Smooth muscle cell (in vitro differentiated cells): ENCODE results near the gene TSPAN14. TPM values are rescaled to one million over a fixed set of nuclear protein-coding genes. Genes with fewer than 3 reads are reported as not detected.

Experiments used
- DNase-seq: peaks from one replicate; lab custom pipeline; 2025; ENCODE audit not compliant: unreplicated experiment; lab: John Stamatoyannopoulos, UW
- H2AFZ ChIP-seq: fragments of 200-600 bp; sonication (generic); 2 replicates; pipeline ENCODE4 v1.6.0; 2016; ENCODE audit warnings: antibody characterized with exemption, low read depth, mild to moderate bottlenecking
- H3F3A ChIP-seq: fragments of 200-600 bp; sonication (generic); 2 replicates; pipeline ENCODE4 v1.6.0; 2017; ENCODE audit warnings: antibody characterized with exemption, low read depth
- H3K27ac ChIP-seq: fragments of 200-600 bp; sonication (generic); 2 replicates; pipeline ENCODE4 v1.5.1; 2016; ENCODE audit warnings: low read depth, mild to moderate bottlenecking
- H3K27me3 ChIP-seq: fragments of 200-600 bp; sonication (generic); 2 replicates; pipeline ENCODE4 v1.6.1; 2016; ENCODE audit warnings: low read depth, mild to moderate bottlenecking
- H3K36me3 ChIP-seq: fragments of 200-600 bp; sonication (generic); 2 replicates; pipeline ENCODE4 v1.5.1; 2016; ENCODE audit warnings: low read depth
- H3K4me1 ChIP-seq: fragments of 200-600 bp; sonication (generic); 2 replicates; pipeline ENCODE4 v1.5.1; 2016; ENCODE audit warnings: low read depth
- H3K4me2 ChIP-seq: fragments of 200-600 bp; sonication (generic); 2 replicates; pipeline ENCODE4 v1.6.0; 2016; ENCODE audit warnings: mild to moderate bottlenecking
- H3K4me3 ChIP-seq: fragments of 200-600 bp; sonication (generic); 2 replicates; pipeline ENCODE4 v1.5.1; 2016; ENCODE audit warnings: mild to moderate bottlenecking
- H3K79me2 ChIP-seq: fragments of 200-600 bp; sonication (generic); 2 replicates; pipeline ENCODE4 v1.6.0; 2016; ENCODE audit warnings: low read depth, mild to moderate bottlenecking
- H3K9ac ChIP-seq: fragments of 200-600 bp; sonication (generic); 2 replicates; pipeline ENCODE4 v1.6.0; 2016; ENCODE audit warnings: low read depth
- H3K9me3 ChIP-seq: fragments of 200-600 bp; sonication (generic); replicated peaks from 2 replicates; pipeline ENCODE4 v1.5.1; 2016; ENCODE audit warnings: low read depth
- H4K20me1 ChIP-seq: fragments of 200-600 bp; sonication (generic); 2 replicates; pipeline ENCODE4 v1.6.0; 2016; ENCODE audit warnings: low read depth
- WGBS: methylation state at CpG from one replicate; pipeline ENCODE4 v1.1.7; 2016; ENCODE audit warnings: low lambda C conversion rate; 5-methylcytosine and 5-hydroxymethylcytosine counted together
- polyA plus RNA-seq: library from polyadenylated mRNA; unstranded; fragments of >200 nt; fragmentation: Nextera tagmentation; extraction: Ambion mirVana; gene quantifications from 2 replicates; pipeline ENCODE4 v1.2.1, GENCODE V29; 2016
- total RNA-seq: library from RNA; depleted of rRNA; stranded (reverse); fragments of >200 nt; gene quantifications from 2 replicates; pipeline ENCODE4 v1.2.3, GENCODE V29; 2014
- TF ChIP-seq, protein P1 (sequence below): fragments of 200-600 bp; sonication (generic); IDR thresholded peaks from 2 replicates; pipeline ENCODE4 v1.5.1; 2017; ENCODE audit warnings: borderline replicate concordance, mild to moderate bottlenecking, antibody characterized with exemption; ENCODE audit not compliant: insufficient read depth, poor library complexity, severe bottlenecking

TSPAN14 gene
- total and polyA plus RNA-seq, 2 experiments from 2014 or later: 42.7 to 46.3 TPM

- H2AFZ ChIP-seq: no peak overlapping the region
- TF ChIP-seq, protein P1, sequence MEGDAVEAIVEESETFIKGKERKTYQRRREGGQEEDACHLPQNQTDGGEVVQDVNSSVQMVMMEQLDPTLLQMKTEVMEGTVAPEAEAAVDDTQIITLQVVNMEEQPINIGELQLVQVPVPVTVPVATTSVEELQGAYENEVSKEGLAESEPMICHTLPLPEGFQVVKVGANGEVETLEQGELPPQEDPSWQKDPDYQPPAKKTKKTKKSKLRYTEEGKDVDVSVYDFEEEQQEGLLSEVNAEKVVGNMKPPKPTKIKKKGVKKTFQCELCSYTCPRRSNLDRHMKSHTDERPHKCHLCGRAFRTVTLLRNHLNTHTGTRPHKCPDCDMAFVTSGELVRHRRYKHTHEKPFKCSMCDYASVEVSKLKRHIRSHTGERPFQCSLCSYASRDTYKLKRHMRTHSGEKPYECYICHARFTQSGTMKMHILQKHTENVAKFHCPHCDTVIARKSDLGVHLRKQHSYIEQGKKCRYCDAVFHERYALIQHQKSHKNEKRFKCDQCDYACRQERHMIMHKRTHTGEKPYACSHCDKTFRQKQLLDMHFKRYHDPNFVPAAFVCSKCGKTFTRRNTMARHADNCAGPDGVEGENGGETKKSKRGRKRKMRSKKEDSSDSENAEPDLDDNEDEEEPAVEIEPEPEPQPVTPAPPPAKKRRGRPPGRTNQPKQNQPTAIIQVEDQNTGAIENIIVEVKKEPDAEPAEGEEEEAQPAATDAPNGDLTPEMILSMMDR: no peak
- H3K27ac ChIP-seq: peak overlapping the region; percentile 42
- no peaks in the 10 kb centered on the region for H4K20me1 ChIP-seq
- WGBS: 47% methylated on average over 7 of the region's 7 CpGs
- no peaks in the 10 kb centered on the region for H3K4me1 ChIP-seq
- no peaks in the 10 kb centered on the region for H3K27me3 ChIP-seq
- no peak for DNase-seq
- H3F3A ChIP-seq: no peaks in the 10 kb centered on the region
- no peak overlapping the region for H3K4me3 ChIP-seq
- no peaks in the 10 kb centered on the region for H3K9me3 ChIP-seq
- H3K36me3 ChIP-seq: no peaks in the 10 kb centered on the region
- H3K79me2 ChIP-seq: no peaks in the 10 kb centered on the region
- H3K4me2 ChIP-seq: peak overlapping the region; percentile 14
- no peak overlapping the region for H3K9ac ChIP-seq
These were observed 126.7 kb downstream of the TSPAN14 start for GRCh38 chr10:80580638-80581468.

GRCh38 chr10:80581469-80581835 lies 127.3 kb downstream of the TSPAN14 start:
- H3K4me2 ChIP-seq: peak overlapping the region; percentile 3
- H3K79me2 ChIP-seq: no peaks in the 10 kb centered on the region
- no peaks in the 10 kb centered on the region for H3K36me3 ChIP-seq
- H2AFZ ChIP-seq: no peak overlapping the region
- TF ChIP-seq, protein P1: no peak
- H3K9me3 ChIP-seq: no peaks in the 10 kb centered on the region
- H3K9ac ChIP-seq: no peak overlapping the region
- H3K27ac ChIP-seq: peak overlapping the region; percentile 42
- H3K27me3 ChIP-seq: no peaks in the 10 kb centered on the region
- WGBS: 97% methylated on average over 5 of the region's 5 CpGs
- no peak overlapping the region for H3K4me3 ChIP-seq
- no peaks in the 10 kb centered on the region for H3K4me1 ChIP-seq
- no peaks in the 10 kb centered on the region for H3F3A ChIP-seq
- no peak for DNase-seq
- H4K20me1 ChIP-seq: no peaks in the 10 kb centered on the region

GRCh38 chr10:80582286-80582960 lies 128.3 kb downstream of the TSPAN14 start:
- WGBS: 55% methylated on average over 3 of the region's 3 CpGs
- no peak for DNase-seq
- no peak overlapping the region for H3K9ac ChIP-seq
- no peaks in the 10 kb centered on the region for H3K27me3 ChIP-seq
- H3F3A ChIP-seq: no peaks in the 10 kb centered on the region
- H3K4me1 ChIP-seq: no peaks in the 10 kb centered on the region
- no peaks in the 10 kb centered on the region for H3K36me3 ChIP-seq
- TF ChIP-seq, protein P1: no peak
- no peaks in the 10 kb centered on the region for H3K79me2 ChIP-seq
- no peak overlapping the region for H3K4me2 ChIP-seq
- peak overlapping the region; percentile 42 for H3K27ac ChIP-seq
- no peaks in the 10 kb centered on the region for H3K9me3 ChIP-seq
- H3K4me3 ChIP-seq: no peak overlapping the region
- no peaks in the 10 kb centered on the region for H4K20me1 ChIP-seq
- H2AFZ ChIP-seq: no peak overlapping the region

Other genes starting within 250 kb of the TSPAN14 start
- 36.6 and 39.5 TPM in 2 replicates for gene ANXA11, start 248.8 kb upstream of the TSPAN14 start, total RNA-seq
- 93.4 and 101 TPM in 2 replicates for gene ANXA11, start 248.8 kb upstream of the TSPAN14 start, polyA plus RNA-seq
- 0.09 TPM in 1 of 2 replicates, not detected in the other for gene MAT1A, start 164.7 kb upstream of the TSPAN14 start, total RNA-seq
- not detected in 2 replicates for gene MAT1A, start 164.7 kb upstream of the TSPAN14 start, polyA plus RNA-seq
- gene DYDC1, start 97.6 kb upstream of the TSPAN14 start, total RNA-seq: not detected in 2 replicates
- gene DYDC1, start 97.6 kb upstream of the TSPAN14 start, polyA plus RNA-seq: not detected in 2 replicates
- not detected in 2 replicates for gene DYDC2, start 97.5 kb upstream of the TSPAN14 start, total RNA-seq
- not detected in 2 replicates for gene DYDC2, start 97.5 kb upstream of the TSPAN14 start, polyA plus RNA-seq
- gene PRXL2A, start 45.8 kb upstream of the TSPAN14 start, total RNA-seq: 28.8 and 43.6 TPM in 2 replicates
- gene PRXL2A, start 45.8 kb upstream of the TSPAN14 start, polyA plus RNA-seq: 80.0 and 82.0 TPM in 2 replicates
- gene SH2D4B, start 83.6 kb downstream of the TSPAN14 start, total RNA-seq: 0.13 and 0.40 TPM in 2 replicates
- not detected in 2 replicates for gene SH2D4B, start 83.6 kb downstream of the TSPAN14 start, polyA plus RNA-seq